ENCODE measurements around the gene NECAB3.
"Not testable (repeated sequence)": the region's sequence is repeated elsewhere in the genome, so short reads cannot be mapped to it uniquely, and the experiment has no call there.

Gene NECAB3

DNA sequence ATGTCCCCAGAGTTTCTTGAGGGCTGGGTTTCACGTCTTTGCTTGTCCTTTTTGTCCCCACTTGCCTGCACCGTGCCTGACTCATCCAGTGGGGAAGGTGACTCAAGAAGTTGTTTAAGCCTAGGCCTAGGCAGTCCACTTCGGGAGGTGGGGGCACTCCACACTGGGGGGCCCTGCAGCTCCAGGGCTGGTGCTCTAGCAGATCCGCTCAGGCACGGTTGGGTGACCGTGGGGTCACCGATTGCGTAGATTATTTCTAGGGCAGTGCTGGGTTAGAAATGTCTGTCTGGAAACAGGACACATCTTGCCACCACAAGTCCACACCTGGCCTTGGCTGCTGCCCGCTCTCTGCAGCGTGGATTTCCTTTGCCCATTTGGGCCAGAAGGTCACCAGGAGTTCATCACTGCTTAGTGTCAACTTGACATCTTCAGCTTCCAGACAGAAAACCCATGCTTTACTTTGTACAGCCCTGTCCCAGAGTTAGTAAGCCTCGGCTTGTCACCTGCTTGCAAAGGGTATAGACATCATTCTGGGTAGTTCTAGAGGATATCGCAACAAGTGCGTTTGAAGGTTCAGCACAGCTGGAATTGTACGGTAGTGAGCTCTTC lies 25.7 kb downstream of the NECAB3 start:
- DNase-seq, result no peak

DNA sequence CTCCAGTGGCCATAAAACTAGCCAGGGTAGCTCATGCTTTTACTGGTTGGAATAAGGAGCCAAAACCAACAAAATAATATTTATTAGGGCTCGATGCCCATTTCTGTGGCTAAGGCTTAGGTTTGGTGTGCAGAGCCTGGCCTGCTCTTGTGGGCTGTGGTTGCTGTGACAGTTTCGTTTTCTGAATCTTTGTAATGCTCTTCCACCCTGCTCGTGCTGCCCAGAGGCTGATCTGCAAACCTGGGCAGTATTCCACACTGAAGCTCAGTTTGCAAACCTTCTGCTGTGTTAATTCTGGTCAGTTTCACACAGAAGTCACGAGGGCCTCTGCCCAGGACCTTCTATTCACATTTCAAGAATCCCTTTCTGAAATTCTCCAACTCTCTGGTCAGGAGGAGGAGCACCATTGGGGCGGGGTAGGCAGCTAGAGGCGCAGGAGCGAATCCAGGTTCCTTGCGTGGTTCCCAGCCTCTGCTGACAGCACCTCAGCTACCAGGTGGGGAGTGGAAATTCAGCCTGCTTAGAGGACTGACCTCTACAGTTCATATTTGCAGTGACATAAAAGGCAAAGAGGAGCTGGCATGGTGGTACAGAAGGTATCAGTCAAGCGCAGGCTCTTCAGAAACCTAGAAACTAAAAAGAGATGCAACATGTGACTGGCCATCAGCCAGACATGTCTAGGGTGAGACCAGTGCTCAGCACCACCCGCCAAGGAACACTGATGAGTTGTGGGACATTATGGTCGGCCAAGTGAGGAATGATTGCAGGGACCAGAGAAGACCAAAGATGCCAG lies 26.4 kb downstream of the NECAB3 start:
- peak; percentile 39 for DNase-seq

DNA sequence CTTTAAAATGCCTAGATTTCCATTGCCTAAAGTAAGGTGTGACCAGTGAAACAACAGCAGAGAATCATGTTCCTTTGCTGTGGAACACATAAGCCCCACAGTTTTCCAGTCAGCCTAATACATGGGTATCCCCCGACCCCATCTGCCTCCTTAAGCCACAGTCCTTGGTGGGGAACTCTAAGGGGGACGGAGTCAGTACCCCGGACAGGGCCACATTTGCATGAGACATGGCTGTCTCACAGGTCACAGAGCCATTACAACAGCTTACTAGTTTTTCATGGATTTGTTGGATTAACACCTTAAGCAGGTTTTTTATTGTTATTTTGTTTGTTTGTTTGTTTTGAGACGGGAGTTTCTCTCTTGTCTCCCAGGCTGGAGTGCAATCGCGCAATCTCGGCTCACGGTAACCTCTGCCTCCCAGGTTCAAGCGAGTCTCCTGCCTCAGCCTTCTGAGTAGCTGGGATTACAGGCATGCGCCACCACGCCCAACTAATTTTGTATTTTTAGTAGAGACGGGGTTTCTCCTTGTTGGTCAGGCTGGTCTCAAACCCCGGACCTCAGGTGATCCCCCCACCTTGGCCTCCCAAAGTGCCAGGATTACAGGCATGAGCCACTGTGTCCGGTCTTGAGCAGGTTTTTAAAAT lies 27.1 kb downstream of the NECAB3 start:
- not testable (repeated sequence) for DNase-seq

DNA sequence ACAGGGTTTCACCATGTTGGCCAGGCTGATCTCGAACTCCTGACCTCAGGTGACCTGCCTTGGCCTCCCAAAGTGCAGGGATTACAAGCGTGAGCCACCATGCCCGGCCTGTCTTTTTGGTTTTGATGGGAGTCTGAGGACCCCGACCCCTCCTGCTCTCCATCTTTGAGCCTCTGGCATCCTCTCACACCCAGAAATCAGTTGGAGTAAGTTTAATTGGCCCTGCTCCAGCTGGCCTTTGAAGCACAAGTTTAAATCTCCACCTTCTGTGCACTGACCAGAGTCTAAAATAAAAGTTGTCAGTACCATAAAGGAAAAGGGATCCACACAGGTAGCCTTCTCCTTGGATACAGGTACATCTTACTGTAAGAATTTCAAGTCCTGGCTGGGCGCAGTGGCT lies 28.0 kb downstream of the NECAB3 start:
- DNase-seq, result no peak

DNA sequence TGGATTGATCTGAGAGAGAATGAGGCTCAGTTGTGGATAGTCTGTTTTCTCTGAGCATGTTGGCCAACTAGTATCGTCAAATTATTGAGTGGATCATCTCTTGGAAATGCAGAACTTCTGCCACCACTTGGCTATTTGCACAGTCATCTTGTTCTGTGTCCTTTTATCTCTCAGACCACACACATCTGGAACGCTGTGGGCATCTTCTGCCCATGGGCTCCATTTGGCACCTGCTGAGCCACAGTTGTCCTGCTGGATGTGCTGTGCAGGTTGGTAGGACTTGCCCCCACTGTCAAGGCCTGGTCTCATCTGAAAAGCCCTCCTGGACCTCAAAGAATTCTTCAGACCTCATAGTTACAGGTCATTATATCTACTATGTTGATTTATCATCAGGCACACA lies 28.8 kb downstream of the NECAB3 start:
- DNase-seq, result no peak

DNA sequence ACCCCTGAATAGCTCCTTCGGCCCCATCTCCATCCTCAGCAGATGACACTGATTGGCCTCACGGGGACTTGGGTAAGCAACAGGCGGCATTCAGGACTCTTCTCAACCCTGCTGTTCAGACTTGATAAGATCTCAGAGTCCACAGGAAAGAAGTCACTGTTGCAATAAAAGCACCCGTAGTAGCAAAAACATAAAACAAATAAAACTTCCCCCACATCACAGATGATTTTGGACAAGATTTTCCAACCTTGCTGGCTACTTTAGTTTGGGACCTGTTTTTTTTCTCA lies 29.2 kb downstream of the NECAB3 start:
- no peak for DNase-seq

DNA sequence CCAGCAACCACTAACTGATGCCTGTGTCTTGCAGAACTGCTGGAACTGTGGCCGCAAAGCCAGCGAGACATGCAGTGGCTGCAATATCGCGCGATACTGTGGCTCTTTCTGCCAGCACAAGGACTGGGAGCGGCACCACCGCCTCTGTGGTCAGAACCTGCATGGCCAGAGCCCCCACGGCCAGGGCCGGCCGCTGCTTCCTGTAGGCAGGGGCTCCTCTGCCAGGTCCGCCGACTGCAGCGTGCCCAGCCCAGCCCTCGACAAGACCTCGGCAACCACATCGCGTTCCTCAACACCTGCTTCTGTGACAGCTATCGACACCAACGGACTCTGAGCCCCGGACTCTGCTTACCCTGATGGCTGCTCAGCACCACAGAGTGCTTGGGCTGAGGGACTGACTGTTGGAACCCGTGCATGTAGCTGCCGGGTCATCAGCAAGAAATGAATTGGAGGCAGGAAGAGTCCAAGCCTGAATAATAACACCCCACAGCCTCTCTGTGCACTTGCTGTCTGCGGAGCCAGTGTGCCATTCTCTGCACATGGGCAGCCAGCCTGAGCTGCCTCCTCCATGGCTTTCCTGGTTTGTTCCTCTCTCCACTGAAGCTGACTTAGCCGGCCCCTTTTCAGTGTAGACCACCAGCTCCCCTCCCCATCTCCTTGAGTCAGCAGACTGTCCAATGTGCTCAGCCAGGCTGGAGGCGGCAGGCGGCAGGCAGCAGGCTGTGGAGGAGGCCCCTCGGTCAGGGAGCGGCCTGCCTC lies 29.7 kb downstream of the NECAB3 start:
- DNase-seq, result no peak

DNA sequence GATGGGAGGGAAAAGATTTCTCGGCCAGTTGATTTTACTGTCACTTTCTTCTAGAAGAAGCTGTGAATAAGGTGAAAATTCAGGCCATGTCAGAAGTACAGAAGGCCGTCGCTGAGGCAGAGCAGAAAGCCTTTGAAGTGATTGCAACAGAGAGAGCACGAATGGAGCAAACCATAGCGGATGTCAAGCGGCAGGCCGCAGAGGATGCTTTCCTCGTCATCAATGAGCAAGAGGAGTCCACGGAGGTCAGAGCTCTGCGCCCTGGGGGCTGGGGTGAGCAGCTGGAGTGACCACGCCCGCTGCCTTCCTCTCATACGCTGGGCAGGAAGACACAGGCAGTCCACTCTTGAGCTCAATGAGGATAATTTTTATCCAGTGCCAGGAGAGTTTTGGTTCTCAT lies 33.9 kb downstream of the NECAB3 start:
- DNase-seq, result no peak

DNA sequence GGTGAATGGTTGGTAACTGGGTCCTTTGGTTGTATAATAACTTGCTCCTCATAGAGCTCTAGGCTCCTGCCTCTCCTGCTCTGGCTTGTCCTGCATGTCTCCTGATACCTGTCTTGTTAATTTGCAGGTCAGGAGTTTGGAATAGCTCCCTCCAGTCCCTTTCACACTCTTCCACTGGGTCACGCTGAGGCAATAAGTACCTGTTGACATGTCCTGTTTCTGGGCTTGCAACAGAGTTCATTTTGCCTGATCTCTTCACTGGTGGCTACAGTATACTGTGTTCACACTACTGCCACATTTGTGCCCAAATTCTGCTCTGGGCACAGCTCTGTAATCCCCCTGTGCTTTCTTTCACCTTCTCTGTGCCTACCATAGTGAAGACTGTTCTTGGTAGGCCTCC lies 37.5 kb downstream of the NECAB3 start:
- DNase-seq, result no peak

DNA sequence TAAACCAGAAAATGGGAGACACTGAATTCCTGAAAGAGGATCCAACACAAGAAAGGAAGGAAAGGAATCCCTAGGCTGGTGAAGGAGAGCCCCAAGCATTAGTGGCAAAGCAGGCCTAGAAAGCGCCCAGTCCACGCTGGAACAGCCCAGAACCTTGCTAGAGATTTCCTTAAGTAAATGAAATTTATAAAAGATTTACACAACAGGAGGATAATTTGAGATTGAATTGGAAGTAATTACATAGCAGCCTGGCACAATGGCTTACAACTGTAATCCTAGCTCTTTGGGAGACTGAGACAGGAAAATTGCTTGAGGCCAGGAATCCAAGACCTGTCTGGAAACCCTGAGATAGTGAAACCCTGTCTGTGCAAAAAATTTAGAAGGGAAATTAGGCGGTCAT lies 38.9 kb downstream of the NECAB3 start:
- DNase-seq, result no peak

DNA sequence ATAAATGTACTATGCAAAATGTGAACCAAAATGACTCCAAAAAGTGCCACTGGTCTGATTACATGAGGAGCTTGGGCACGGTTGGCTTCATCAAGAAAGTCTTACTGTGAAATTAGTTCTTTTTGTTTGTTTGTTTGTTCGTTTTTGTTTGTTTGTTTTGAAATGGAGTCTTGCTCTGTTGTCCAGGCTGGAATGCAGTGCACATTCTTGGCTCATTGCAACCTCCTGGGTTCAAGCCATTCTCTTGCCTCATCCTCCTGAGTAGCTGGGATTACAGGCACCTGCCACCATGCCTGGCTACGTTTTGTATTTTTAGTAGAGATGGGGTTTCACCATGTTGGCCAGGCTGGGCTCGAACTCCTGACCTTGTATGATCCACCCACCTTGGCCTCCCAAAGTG lies 42.3 kb downstream of the NECAB3 start:
- DNase-seq, result not testable (repeated sequence)

DNA sequence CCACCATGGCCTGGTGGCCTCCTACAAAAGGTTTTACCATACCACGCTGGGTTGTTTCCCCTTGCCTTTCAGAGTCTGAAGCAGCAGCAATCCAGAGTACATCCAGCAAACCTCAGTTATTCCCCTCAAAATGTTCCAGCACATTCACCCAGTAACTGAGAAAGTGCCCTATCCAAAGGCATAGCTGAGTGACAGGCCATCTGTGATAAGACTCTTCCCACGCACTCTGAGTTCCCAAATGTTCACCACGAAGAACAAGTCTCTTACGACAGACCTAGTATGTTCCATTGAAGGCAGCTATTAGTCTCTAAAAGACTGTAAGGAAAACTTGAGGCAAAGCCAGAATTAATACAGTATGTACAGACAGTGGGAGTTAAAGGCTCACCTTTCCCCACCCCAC lies 43.7 kb downstream of the NECAB3 start:
- DNase-seq, result no peak

DNA sequence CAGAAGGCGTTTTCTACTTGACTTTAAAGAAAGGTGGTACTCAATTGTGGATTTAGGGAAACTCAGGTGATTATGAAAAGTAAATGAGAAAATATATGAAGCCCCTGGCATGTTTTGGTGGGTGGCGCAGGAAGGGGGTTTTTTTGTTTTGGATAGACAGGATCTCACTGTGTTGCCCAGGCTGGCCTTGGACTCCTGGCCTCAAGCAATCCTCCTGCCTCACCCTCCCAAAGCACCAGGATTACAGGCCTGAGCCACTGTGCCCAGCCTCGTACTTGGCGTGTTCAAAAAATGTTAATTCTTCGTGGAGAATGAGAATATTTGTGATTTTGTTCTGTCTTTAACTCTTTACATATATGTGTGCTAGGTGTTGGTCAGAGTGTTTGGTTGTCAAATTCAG lies 44.2 kb downstream of the NECAB3 start:
- DNase-seq, result no peak

DNA sequence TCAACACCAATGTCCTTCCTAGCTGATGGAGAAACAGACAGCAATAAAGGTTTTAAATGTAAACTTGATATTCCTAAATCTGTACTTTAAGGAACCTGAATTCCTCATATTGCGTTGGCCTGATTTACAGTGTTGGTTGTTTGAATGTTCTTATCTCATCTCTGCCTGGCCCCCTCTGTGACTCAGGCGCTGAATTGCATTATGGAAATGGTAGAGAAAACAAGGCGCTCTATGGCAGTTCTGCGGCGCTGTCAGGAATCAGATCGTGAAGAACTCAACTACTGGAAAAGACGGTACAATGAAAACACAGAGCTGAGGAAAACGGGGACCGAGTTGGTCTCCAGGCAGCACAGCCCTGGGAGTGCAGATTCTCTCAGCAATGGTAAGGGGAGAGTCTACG lies 44.7 kb downstream of the NECAB3 start:
- no peak for DNase-seq

DNA sequence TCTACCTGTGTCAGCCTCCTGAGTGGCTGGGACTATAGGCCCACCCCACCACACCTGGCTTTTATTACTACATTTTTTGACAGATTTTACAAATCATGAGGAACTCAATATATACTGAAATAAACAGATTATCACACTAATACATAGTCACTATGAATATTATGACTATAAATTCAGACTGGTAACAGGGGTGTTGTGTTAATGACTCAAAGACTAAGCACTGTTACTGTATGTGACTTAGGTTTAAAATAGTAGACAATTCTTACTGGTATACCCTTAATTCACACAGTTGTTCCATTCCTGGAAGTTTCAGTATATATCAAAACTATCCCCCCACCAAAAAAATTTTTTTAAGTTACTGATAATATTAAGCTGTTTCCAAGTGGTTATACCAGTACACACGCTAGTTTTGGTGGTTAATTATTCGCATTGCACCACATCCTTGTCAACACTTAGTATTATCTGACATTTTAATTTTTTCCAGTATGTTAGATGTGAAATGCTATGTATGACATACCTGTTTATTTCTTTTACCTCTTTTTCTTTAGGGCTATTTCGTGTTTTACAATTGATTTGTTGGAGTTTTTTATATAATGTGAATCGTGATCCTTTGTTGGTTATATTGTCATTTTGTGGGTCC lies 46.5 kb downstream of the NECAB3 start:
- DNase-seq, result no peak

DNA sequence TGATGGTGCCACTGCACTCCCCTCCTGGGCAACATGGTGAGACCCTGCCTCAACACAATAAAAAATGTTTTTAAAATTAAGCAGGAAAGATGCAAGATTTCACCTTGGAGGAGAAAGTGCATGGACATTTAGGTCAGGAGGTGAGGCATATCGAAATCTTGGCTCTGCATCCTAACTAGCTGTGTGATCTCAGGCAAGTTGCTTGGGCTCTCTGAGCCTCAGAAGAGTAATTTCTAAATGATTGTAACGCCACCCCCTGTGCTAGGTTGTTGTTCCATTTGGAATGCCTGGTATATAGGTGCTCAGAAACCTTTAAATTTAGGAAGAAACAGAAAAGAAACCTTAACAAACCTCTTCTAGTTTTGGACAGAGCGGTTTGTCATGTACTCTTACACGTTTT lies 48.0 kb downstream of the NECAB3 start:
- no peak for DNase-seq

DNA sequence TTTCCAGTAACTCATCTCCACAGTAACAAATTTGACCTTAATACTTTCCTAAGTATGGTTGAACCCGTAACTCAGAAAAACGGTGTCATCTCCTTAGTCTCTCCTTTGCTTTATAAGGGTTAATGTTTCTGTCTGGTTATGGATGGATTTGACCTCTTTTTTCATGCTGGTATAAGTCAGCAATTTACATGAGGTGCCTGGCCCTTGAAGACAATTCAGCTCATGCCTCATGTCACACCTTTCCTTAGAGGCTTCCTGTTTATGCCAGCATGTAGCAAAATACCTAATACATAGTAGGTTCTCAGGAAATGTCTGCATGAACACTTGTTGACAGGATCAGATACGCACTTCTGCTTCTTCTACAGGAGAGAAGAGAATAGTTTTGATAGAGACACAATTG lies 49.8 kb downstream of the NECAB3 start:
- DNase-seq, result no peak

DNA sequence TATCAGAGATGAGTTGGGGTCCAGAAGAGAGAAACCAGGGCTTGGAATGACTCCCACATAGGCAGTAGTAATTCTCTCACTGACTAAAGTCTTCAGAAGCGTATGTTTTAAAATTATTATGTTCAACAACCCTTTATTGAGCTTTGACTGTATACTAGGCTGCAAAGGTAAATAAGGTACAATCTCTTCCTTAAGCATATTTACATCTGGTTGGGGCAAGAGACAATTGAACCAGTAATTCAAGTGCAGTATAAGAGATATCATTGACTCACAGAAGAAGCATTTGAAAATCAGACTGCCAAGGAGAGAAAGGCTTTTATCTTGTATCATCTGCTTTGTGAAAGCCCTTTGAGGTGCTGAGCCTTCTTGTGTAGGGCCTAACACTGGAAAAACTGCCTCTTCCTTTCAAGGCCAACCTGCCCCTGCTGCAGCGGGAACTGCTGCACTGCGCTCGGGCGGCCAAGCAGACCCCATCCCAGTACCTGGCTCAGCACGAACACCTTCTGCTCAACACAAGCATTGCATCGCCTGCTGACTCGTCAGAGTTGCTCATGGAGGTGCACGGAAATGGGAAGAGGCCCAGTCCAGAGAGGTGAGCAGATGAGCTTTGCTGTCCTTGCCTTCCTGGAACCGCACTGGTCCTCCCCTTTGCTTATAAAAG lies 51.4 kb downstream of the NECAB3 start:
- no peak for DNase-seq

DNA sequence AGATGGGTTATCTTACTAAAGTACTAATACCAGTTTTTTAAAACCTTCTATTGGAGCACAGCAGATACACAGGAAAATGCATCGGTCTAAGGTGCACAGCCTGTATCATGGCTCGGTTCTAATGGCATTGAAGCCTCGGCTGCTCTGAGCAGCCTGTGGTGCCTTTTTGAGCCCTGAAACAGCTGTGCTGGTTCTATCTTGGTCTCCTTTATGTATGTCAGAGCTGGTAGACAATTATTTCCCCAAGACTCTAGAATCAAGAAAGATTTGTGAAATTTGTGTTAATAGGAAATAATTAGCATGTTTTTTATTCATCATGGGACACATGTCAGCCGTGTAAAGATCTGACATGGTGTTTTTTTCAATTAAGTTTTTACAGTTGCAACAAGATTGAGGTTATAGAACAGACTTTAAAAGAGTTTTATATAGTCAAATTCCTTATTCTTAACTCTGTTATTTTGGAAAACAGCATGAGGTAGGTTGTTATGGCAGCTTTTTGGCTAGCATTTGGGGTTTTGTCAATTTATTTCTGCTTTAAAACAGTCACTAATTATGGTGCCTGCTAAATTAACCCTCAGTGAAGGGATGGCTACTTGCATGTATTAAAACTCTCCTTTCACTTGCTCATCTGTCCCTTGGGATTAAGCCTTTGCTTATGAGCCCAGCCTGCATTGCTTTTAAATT lies 52.4 kb downstream of the NECAB3 start:
- DNase-seq, result no peak

DNA sequence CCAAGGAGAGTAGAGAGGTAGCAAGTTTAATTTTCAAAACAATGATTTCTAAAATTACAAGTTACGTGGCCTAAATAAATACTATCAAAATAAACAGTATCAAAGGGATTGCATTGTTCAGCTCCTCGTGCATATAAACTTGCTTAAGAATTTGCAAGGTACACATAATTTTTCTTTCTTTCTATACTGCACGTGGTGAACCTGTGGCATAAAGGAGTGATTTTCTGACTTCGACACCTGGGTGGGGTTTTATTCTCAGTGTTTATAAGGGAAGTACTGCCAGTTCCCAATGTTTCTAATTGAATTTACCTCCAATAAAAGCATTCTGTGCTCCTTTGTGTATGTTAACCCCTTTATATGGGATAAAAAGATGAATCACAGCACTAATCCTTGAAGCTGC lies 62.2 kb downstream of the NECAB3 start:
- no peak for DNase-seq

DNA sequence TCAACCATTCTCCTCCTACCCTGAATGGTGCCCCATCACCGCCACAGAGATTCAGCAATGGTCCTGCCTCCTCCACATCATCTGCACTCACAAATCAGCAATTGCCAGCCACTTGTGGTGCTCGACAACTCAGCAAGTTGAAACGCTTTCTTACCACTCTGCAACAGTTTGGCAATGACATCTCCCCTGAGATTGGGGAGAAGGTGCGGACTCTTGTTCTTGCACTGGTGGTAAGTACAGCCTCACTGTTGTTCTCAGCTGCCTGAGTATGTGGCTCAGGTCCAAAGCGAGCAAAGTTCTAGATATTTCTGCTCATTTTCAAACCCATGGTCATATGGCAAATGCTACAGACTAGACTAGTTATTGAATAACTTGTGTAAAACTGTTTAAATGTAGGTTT lies 63.1 kb downstream of the NECAB3 start:
- DNase-seq, result no peak

DNA sequence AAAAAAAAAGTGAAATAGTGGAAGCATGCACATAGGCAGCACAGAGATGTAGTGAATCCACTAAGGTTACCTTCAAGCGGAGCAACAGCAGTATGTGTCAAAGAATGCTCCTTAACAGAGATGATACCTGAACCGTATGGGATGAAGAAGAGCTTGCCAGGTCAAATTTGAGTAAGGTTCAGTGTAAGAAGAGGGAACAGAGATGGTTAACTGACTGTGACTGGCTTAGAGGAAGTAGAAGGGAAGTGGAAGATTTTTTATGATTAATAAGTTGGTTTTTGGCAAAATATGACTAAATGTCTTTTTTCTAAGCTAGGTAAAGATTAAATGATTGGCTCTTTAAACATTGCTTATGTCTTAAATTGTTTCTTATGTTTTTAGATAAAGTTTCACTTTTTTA lies 64.7 kb downstream of the NECAB3 start:
- no peak for DNase-seq
